Measurements from ENCODE around the gene COQ5.
"Not testable (repeated sequence)": the region's sequence is repeated elsewhere in the genome, so short reads cannot be mapped to it uniquely, and the experiment has no call there.

COQ5 gene

DNA sequence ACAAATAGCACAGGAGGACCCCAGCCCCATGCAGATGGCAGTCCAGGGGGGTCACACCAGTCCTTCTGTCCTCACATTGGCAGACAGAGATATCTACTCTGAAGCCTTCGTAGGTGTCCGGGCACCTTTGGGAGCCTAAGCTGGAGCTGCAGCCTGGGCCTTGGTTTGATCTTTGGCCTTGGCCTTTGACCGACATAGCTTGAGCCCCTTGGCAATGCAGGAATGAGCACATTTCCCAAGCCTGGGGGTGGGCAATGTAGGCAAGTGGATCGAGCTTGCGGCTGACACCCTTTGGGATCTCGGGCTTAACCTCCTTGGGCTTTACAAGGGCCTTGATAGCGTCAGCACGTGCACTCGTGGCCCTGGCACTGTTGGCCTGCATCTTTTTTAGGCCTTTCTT is 6.4 kb downstream of the COQ5 start:
- DNase-seq = no peak

DNA sequence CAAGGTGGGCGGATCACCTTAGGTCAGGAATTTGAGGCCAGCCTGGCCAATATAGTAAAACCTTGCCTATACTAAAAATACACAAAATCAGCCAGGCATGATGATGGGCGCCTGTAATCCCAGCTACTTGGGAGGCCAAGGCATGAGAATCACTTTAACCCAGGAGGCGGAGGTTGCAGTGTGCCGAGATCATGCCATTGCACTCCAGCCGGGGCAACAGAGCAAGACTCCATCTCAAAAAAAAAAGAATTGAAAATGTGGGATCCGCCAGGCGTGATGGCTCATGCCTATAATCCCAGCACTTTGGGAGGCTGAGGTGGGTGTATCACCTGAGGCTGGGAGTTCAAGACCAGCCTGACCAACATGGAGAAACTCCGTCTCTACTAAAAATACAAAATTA is 9.6 kb downstream of the COQ5 start:
- not testable (repeated sequence) for DNase-seq

DNA sequence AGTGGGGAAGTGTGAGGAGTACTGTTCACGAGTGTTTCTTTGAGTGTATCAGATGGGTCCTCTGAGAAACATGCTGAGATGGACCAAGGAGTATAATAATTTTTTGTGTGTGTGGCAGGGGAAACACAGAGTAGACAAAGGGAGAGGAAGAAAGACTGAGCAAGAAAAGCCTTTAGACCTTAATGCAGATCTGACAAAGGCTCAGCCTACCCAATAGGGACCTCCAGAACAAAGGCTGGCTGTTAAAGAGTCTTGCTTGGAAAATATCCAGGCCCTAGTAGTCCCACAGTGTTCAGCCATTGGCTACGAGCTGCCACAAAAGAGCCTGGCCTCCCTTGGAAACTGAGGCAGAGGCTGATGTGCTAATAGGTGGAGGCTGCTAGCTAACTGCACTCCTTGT is 13.5 kb downstream of the COQ5 start:
- no peak for DNase-seq

DNA sequence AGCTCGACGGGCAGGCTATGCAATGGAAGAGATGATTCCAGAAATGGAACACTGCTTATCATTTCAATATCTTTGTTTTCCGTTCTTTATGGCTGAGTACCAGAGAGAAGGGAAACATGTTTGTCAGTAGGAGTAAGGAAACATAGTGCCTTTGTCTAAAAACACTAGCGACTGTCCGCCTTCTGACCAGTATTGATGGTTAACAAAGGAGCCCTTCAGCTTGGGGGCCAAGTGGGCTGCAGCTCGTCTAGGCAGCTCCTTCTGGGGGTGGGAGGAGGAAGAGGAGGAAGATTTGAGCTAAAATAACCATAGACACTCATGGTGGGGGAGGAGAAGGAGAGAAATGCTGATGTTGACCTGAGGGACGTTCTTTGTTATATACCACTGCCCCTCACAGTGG is 15.0 kb downstream of the COQ5 start:
- DNase-seq = no peak

DNA sequence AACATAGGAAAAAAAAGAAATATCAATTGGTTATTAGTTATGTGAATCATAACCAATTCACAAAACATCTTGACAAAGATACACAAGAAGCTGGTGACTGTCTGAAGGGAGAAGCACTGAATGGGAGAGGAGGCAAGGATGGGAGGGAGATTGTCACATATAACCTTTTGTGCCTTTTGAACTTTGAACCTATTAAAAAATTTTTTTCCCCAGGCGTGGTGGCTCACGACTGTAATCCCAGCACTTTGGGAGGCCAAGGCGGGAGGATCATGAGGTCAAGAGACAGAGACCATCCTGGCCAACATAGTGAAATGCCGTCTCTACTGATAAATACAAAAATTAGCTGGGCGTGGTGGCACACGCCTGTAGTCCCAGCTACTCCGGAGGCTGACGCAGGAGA is 20.4 kb downstream of the COQ5 start:
- DNase-seq = no peak

DNA sequence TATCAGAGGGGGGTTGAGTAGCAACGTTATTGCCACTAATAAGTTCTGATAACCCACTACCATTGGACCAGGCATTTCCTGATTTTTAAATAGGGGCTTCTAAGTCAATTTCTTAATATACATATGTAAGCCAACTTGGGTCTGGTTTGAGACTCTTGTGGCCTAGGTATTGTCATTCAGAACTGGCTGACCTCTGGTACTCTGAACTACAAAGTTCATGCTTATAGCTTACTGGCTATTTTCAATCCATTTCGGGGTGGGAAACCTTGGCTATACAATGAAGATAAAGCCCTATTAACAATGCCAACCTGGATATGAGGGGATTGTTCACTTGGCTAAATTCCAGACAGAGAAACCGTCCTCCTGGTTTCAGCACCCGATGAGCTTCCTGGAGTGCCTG is 24.4 kb downstream of the COQ5 start:
- no peak for DNase-seq

DNA sequence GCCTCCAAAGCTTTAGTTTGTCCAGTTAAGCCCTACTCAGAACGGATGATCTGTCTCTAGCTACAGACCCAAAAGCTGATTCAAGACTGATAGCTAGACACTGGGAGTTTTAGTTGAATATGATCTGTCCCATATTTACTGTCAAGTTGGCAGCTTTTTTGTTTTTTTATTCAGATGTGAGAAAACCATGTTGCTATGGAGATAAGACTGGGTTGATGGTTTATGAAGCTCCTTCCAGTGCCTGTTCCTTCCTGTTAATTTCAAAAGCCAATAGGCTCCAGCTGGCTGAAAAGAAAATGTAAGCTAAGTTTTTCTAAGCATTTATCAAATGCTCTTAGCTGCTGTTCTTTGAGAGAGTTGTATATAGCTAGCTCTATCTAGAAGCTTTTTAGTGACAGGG is 28.4 kb downstream of the COQ5 start:
- peak; percentile 6 for DNase-seq

DNA sequence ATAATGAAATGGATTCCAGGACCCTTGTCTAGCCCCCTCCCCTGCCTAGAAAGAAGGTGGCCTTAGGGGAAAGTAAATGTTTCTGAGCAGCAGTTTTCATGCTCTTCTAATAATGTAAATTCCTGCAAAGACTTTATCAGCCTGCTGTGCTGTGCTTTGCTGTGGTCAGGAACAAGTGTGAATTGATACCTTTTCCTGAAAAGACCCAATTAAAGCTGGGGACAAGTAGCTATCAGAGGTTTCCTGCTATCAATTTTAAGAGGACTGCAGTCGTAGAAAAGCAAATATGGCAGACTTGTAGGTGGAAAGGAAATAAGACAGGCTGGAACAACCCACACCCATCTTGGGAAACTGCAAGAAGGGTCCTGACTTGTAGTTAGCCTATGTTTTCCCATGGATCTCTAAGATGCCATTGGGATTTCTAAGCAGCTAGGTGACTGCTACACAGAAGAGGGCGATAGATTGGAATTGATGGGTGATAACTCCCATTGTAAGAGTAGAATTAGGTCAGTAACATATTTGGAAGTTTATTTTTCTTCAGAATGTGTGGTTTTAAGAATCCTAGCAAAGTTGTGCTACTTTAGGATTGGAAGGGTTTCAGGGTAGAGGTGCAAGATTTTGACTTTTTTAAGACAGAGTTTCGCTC is 30.0 kb downstream of the COQ5 start:
- no peak for DNase-seq

DNA sequence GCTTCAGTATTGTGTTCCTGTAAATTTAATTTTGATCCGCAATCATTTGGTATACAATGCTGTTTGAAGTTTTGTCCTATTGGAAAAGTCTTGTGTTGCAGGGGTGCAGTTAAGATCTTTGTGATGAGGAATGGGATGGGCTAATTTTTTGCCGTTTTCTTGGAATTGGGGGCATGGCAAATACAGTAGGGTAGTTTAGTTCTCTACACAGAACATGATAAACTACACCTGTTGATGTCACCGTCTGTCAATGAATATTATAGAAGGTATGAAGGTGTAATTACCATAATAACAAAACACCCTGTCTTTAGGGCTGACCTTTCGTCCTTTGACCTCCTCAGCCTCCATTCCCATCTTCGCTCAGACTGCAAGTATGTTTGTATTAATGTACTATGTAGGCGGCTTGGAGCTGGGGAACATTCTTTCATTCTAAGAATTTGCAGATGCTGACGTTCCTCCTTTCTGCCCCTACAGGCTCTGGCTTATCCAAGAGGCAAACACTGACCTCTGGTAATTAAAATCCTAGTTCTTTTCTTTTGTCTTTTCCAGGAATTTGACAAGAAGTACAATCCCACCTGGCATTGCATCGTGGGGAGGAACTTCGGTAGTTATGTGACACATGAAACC is 31.3 kb downstream of the COQ5 start:
- no peak for DNase-seq

DNA sequence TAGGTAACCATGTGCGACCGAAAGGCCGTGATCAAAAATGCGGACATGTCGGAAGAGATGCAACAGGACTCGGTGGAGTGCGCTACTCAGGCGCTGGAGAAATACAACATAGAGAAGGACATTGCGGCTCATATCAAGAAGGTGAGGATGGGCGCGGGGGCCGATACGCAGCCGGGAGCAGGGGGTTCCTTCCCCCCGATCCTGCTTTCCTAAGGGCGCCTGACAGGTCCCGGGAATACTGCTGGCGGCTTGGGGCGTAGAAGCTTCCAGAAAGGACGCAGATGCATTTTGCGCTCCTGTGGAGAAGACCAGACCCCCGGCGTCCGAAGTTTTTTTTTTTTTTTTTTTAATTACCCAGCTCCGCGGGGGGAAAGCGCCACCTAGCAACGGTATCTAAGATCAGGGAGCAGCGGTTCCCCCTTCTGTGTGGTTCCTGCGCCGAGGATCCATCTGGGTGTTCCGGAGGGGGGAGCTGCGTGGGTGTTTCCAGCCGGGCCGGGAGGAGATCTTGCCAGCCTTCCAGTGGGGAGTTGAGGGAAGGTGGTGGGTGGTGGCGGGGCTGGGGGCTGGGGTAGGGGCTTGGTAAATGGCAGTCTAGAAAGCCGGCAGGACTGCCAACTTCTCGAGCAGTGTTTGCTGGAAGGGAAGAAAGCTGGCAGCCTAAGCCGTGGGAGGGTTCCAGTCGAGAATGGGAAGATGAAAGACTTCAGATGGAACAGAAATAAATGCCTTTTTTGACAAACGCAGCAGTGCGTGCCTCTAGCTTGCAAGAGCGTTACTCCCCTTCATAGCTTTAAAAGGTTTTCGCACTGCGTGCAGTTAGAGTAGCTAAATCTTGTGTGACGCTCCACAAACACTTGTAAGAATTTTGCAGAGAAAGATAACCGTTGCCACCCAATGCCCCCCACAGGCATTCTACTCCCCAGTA is 32.3 kb downstream of the COQ5 start:
- DNase-seq = peak; percentile 46

DNA sequence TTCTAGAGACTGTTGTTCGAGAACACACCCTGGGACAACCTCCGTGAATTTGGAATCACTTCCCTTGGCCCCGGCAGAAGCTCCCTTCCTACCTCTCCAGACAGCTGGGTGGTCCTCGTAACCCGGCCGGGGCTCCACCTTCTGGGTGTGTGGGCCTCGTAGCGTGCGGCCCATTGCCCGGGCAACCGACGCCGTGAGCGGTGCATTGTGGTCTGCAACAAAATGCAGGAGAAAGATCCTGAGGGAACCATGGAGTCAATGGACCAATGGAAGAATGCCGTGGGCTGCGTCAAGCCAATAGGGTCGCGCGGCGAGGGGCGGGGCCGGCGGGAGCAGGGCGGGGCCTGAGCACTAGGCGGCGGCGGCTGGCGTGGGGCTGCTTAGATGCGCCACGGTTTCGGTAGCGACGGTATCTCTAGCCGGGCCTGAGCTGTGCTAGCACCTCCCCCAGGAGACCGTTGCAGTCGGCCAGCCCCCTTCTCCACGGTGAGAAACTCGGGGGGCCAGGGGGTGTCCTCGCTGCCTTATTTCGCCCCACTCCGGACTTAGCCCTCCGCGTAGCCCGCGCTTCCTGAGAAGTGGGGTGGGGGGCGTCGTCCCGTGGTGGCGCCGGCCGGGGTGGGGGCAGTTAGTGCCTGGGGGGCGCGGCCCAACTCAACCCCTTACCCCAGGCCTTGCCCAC is 33.1 kb downstream of the COQ5 start, which contains the start of gene DYNLL1:
TSS of gene DYNLL1 (plus strand) at position 383 of the 682 bp plus-strand sequence. CDS start 309 bp downstream, outside the sequence.
- peak; percentile 96 for DNase-seq

DNA sequence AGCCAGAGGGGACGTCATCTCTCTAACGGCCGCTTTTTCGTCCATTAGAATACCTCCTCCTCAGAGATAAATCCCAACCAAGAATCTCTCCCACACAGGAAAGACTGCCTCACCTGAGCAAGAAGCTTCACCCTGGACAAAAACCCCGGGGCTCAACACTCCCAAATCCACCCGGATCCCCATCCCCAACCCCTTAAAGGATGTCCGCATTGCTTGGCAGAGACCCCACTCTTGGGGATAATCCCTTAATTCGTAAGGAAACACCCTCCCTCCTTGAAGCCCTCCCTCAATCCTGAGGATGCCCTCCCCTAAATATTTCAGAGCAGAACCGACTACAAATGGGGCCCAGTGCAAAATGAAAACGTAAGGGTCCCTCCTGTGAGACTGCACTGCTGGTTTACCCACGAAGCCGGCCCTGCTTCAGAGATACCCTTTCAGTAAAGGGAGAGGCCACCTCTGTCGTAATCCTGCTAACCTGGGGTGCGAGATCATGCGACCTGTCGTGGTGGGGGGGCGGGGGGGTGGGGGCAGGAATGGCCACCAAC is 33.7 kb downstream of the COQ5 start:
- DNase-seq = no peak

DNA sequence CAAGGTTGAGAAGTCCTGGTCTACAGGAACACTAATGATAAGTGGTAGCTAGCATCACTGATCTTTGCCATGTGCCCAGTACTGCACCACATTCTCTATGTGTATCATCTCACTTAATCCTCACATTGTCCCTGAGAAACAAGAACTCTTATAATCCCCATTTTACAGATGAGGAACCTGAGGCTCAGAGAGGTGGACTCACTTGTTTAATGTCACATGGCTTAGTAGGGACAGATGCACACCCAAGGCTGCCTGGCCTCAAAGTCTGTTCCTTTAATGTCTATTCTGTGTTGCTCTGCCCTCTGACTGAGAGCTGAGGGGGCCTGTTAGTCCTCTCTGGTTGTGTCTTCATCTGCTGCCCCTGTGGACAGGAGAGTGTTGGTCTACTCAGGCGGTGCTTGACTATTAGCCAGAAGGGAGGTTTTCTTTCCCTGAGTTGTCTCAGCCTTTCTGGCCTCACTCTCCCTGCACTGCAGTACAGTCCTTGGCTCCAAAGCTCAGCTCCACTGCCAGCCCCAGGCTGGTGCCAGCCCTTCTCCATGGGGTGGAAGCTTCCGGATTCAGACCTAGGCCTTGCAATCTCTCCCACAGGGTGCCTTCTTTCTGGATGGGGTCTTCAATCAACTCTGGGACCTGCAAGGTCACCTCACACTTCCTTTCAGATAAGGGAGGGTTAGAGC is 38.0 kb downstream of the COQ5 start:
- DNase-seq = no peak

DNA sequence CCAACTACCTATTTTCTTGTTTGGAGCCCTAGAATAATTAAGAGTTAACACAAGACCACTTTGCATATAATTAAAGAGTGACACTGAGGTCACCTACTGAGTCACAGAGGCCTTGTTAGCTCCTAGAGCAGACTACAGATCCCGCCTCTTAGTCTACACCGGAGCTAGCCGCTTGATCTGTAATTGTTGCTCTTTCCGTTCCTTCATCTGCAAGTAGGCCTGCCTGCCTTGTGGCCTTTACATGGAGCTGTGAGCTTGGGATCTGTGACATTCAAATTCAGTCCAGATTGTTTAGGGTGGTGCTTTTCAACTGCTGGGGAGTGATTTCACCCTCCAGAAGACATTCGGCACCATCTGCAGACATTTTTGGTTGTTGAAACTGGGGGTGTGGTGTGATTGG is 38.6 kb downstream of the COQ5 start:
- DNase-seq = no peak

DNA sequence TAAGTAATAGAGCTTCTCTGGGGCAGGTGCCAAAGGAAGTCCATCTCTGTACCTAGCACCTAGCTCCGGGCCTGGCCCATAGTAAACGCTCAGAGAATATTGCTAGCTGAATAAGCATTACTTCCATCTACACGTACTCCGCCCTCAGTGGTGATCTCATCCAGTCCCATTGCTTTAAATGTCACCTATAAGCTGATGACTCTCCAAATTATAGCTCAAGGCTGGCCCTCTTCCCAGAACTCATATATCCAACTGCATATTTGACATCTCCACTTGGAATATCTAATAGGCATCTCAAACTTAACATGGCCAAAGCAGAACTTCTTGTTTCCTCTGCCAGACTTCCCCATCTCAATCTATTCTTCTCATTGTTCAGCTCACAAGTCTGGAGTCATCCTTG is 39.9 kb downstream of the COQ5 start:
- DNase-seq = peak; percentile 53

DNA sequence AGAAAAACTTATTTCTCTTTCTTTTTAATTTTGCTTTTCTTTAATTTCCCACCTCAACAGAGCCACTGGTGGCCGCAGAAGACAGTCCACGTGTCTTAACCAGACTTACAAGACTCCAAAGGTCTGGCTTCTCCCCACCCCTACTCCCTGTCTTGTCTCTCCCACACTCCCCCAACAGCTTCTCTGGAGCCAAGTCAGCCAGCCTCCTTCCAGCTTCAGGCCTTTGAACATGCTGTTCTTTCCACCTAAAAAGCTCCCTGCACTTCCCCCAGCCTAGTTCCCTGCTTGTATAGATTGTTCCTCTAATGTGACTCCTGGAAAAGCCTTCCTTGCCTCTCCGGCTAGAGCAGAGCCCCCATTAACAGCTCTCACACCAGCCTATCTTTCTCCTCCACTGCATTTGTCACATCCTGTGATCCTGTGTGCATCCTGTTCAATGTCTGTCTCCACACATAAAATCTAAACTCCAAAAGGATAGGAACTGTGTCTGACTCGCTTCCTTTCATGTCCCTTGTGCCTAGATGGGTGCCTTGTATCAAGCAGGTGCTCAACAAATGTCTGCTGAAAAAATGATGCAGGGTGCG is 40.8 kb downstream of the COQ5 start:
- DNase-seq = no peak

DNA sequence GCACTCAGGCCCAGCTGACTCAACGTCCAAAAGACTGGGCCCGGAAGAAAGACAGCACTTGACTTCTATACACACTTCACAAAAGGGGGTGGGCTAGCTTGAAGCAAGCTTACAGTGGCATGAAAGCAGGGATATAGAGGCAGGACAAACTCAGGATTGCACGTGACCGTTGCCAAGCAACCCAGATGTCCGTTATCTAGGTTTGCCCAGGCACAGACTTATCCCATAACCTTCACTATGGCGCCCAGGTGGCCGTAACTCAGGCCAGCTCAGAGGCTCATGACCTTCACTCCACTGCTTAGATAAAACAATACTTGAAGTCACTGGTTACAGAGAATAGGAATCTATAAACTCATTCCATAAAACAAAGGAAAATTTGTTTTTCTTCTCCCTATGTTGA is 41.4 kb downstream of the COQ5 start:
- DNase-seq = not testable (repeated sequence)

DNA sequence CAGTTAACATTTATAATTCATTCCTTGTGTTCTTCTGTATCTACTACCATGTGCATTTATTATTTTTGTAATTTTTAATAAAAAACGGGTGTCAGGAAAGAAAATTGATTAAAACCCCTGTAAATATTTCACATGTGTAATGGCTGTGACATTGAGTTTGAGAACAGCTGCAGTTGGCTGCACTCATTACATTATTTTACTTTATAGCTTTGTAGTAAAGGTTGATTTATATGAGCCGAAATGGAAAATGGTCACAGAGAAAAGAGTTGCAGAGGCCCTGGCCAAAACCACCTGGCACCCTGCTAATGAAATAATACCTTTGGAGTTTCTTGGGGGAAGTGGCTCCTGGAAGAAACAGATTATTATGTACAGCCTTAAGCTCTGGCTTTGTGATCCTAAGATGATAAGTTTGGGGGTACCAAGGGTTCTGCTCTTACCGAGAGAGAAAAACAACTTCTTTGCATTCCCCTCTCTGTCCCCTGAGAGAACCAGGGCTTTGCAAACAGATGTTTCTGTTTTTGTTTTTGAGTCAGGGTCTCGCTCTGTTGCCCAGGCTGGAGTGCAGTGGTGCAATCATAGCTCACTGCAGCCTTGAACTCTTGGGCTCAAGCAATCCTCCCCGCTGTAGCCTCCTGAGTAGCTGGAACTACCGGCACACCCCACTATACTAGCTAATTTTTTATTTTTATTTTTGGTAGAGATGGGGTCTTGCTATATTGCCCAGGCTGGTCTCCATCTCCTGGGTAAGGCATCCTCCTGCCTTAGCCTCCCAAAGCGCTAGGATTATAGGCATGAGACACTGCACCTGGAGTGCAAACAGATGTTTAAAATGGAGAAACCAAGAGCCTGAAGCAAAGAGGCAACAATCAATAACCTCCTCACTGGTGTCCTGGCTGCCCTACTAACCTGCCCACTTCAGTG is 42.7 kb downstream of the COQ5 start:
- DNase-seq = no peak

DNA sequence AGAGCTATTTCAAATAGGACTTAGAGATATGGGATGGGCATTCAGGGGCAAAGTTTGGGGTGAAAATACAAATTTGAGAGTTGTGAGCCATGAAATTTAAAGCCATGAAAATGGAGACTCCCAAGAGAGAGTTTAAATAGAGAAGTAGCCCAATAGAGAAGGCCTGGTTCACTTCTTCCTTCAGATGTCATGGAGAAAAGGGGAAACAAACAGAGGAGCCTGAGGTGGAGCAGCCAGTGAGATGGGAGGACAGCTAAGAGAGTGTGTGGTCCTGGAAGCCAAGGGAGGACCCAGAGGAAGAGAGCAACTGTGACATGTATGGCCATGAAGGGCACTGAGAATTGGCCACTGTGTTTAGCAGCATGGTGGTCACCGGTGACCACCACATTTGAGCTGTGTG is 45.3 kb downstream of the COQ5 start:
- no peak for DNase-seq

DNA sequence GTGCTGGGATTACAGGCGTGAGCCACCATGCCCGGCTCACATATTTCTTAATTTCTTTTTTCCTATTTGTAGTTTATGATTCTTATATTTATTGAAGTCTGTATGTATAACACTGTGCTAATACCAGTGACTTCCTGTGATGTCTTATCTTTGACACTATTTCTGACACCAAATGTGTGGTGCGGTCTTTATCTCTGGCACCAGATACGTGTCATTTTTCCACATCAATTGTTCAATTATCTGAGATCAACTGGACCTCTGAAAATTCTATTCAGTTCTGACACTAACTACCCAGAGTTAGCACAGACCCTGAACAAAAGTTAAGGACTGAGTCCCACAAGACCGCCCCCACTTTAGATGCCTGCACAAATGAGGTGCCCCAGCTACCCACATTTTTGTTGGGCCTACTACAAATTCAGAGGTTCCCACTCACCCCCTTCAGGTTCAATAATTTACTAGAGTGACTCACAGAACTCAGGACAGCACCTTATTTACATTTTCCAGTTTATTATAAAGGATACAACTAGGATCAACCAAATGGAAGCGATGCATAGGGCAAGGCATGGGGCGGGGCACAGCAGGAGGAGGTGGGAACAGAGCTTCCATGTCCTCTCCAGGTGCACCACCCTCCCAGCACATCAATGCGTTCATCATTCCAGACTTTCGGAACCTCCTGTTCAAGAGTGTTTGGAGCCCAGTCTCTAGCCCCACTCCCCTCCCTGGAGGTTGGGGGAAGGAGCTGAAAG is 47.8 kb downstream of the COQ5 start:
- no peak for DNase-seq
